ENCODE results near the gene HOXA6. TPM values are rescaled to one million over a fixed set of nuclear protein-coding genes. Genes with fewer than 3 reads are reported as not detected.

The HOXA6 gene
- total and polyA plus RNA-seq, 2 donors (not counting 3 experiments of a cell fraction or from before 2014, with no cell fraction given) = 10.0 to 20.7 TPM

DNA sequence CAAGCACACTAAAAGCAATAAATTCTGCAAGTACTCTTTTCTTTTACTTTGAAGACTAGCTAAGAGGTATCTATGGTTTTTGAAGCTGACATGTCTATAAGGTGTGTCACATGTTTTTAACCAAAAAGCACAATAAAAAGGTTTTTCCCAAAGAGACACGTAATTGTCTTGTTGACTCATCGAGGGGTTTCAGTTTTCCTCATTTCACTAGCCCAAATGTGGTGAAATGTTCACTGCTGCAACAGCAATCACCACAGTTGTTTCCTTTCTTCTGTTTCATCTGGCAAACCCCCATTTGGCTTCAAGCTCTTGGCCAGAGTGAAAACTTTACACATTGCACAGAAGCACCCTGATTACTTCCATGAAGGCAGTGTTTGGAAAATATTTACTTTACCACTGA is 13.2 kb downstream of the HOXA6 start:
- H3K27ac ChIP-seq (ENCODE audit: insufficient read depth, low read depth, low read length) = peak overlapping the region; percentile 82
- no TSS peak for BruUV-seq (replicated peaks)
- intact Hi-C loops (cut with micrococcal nuclease) = no loop called here
- H3K4me1 ChIP-seq (ENCODE audit: control insufficient read depth, extremely low read depth, insufficient read depth, low read length) = peaks cover 89% of the 10 kb centered on the region
- H3K27me3 ChIP-seq (ENCODE audit: control insufficient read depth in 2 of 2, insufficient read depth in 2 of 2, low read length in 2 of 2) = no peaks in the 10 kb centered on the region
- H2AFZ ChIP-seq (ENCODE audit: low read depth, low read length) = no peak overlapping the region
- no peaks in the 10 kb centered on the region for H3K36me3 ChIP-seq (ENCODE audit: control insufficient read depth in 2 of 2, extremely low read depth in 1 of 2, insufficient read depth in 2 of 2, low read length in 2 of 2)
- peaks cover 77% of the 10 kb centered on the region for H3K79me2 ChIP-seq (ENCODE audit: control insufficient read depth, insufficient read depth, low read length)
- H4K20me1 ChIP-seq (replicated peaks; ENCODE audit: control insufficient read depth, extremely low read depth, insufficient read depth, low read length) = no peaks in the 10 kb centered on the region
- peak; percentile 90 for DNase-seq (ENCODE audit: low read depth, low spot score)
- H3K4me2 ChIP-seq (ENCODE audit: insufficient read depth, low read length) = peak overlapping the region; percentile 61
- dilution Hi-C loops (cut with MboI; ENCODE audit: extremely low pct_ligation_motif_present, low sequenced_read_pairs) = no loop called here
- H3K4me3 ChIP-seq (replicated peaks in 1 of 3; ENCODE audit: insufficient read depth in 1 of 3, low read depth in 1 of 3, low read length in 3 of 3) = peak overlapping the region in 1 of 3 experiments; percentile 14
- peak; percentile 77 for FAIRE-seq
- no peaks in the 10 kb centered on the region for H3K9me1 ChIP-seq (replicated peaks; ENCODE audit: control insufficient read depth, extremely low read depth, insufficient read depth, low read length)
- no peaks in the 10 kb centered on the region for H3K9me3 ChIP-seq (replicated peaks; ENCODE audit: control insufficient read depth, insufficient read depth, low read length)
- TF ChIP-seq EZH2 (IDR thresholded peaks at IDR 0.05; ENCODE audit: borderline replicate concordance, low read depth, low read length, severe bottlenecking) (no peak), POLR2A (IDR thresholded peaks at IDR 0.05; ENCODE audit: low read depth, low read length) (no peak), POLR2AphosphoS5 (IDR thresholded peaks at IDR 0.05; ENCODE audit: insufficient read depth, low read depth, low read length) (peak; percentile 20), JUN (IDR thresholded peaks at IDR 0.05; ENCODE audit: borderline replicate concordance, insufficient read depth, insufficient read length, low read depth) (peak; percentile 54), GATA2 (IDR thresholded peaks at IDR 0.05; ENCODE audit: insufficient read depth, insufficient read length, low read depth, low read length) (peak; percentile 13), FOS (IDR thresholded peaks at IDR 0.05; ENCODE audit: borderline replicate concordance, insufficient read depth, low read length) (peak; percentile 60), MYC (IDR thresholded peaks at IDR 0.05; ENCODE audit: low read depth, low read length) (no peak)
- TF ChIP-seq, protein P1, sequence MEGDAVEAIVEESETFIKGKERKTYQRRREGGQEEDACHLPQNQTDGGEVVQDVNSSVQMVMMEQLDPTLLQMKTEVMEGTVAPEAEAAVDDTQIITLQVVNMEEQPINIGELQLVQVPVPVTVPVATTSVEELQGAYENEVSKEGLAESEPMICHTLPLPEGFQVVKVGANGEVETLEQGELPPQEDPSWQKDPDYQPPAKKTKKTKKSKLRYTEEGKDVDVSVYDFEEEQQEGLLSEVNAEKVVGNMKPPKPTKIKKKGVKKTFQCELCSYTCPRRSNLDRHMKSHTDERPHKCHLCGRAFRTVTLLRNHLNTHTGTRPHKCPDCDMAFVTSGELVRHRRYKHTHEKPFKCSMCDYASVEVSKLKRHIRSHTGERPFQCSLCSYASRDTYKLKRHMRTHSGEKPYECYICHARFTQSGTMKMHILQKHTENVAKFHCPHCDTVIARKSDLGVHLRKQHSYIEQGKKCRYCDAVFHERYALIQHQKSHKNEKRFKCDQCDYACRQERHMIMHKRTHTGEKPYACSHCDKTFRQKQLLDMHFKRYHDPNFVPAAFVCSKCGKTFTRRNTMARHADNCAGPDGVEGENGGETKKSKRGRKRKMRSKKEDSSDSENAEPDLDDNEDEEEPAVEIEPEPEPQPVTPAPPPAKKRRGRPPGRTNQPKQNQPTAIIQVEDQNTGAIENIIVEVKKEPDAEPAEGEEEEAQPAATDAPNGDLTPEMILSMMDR (IDR thresholded peaks at IDR 0.05; ENCODE audit: extremely low read depth in 1 of 2, insufficient read depth in 1 of 2, low read depth in 1 of 2, low read length in 2 of 2) = no peak
- TF ChIP-seq, protein P2, sequence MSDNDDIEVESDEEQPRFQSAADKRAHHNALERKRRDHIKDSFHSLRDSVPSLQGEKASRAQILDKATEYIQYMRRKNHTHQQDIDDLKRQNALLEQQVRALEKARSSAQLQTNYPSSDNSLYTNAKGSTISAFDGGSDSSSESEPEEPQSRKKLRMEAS (IDR thresholded peaks at IDR 0.05; ENCODE audit: insufficient read depth, insufficient read length) = no peak
- ChIA-PET CTCF (interaction anchor here (1.1 kb wide), 1 partner anchor 27 kb away, joined by 3 read pairs; no protein-coding TSS in a partner anchor), POLR2A (interaction anchor here (1.0 kb wide), 1 partner anchor 14 kb away, joined by 3 read pairs; no protein-coding TSS in a partner anchor)
- peak overlapping the region; percentile 70 for H3K9ac ChIP-seq (replicated peaks; ENCODE audit: extremely low read depth, insufficient read depth, low read length)

All from endothelial cell of umbilical vein (primary cell).